HG03066 (cell line): ENCODE measurements around the gene SELENOH.

Experiments used
- ATAC-seq: cut with Tn5 transposase; IDR thresholded peaks from one replicate; pipeline ENCODE4 v1.9.1; 2021; ENCODE audit warnings: low read depth; ENCODE audit not compliant: unreplicated experiment

Gene SELENOH

DNA sequence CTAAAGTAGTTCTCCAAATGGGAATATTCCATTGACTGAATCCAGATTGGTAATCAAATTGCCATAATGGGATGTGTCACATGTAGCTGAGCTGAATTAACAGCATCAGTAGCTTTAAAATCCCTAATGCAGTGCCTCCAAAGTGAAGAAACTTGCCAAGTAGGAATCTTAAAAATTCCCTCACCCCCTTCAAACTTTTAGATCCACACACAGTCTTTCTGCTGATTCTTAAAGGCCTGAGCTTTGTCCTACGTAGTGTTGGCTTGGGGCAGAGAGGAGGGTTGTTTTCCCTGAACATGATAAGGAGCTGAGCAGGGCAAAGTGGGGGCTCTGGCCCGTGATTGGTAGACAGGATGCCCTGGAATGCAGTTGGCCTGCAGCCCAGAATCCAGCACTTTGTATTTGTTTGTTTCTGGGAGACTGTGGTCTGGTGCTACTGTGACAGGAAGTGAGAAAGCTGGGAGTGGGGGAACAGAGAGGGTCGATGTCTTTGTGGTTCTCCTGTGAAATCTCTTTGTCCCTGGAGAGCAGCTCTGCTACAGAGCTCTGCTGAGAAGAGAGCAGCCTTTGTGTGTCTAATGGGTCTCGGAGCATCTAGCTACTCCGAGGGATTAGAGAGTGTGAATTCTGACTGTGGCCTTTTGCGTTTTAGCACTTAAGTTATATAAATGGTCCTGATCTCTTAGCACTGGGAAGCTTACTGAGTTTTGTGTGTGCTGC is 37.2 kb downstream of the SELENOH start:
- ATAC-seq = no peak

DNA sequence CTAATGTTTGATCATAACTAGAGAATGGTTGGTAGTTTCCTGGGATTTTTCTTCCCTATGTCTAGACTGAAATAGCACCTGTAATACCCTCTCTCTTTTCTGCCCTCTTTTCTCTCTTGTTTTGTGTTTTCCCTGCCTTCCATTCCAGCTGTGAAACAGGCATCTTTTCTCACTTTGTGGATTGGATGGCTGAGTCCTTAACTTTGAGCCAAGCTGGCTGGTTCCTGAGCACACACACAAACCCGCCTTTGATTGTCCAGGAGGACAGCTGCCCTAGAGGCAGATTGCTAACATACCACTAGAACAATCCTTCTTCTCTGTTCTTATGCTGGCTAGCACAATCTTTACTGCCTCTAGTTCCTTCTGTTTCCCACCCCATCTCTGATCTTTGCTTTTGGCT is 38.0 kb downstream of the SELENOH start:
- no peak for ATAC-seq

DNA sequence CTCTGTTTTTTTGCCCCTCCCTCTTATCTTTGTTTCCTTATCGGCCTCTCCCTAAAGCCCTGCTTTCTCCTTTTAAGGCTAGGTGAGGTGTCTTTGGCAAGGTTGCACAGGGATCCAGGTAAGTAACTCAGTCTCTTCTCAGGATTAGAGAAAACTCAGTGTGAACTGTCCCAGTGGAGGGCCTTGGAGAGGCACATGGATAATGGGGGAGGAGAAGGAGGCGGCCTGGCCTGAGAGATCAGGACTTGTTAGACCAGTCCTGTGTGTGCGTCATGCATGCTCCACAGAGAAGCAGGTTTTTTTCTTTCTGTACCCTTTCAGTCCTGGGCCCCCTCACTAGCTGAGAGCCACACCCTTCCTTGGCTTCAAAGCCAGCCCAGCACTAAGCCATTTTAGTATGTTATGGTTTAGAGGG is 40.2 kb downstream of the SELENOH start:
- ATAC-seq = no peak

DNA sequence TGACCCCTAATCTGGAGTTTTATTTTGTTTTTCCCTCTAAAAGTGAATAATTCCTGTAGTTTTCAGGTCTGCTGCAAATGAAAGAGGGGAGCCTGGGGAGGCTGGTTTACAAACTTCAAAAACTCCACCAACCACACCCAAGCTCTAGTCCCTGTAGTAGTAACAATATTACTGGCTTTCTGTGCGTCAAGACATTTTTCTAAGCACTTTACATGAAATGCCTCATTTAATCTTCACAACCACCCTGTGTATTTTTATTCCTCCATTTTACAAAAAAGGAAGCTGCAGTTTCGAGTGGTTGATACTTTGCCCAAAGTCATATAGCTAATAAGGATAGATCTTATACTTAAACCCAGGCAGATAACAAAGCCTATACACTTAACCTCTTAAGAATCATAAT is 43.8 kb downstream of the SELENOH start:
- no peak for ATAC-seq

DNA sequence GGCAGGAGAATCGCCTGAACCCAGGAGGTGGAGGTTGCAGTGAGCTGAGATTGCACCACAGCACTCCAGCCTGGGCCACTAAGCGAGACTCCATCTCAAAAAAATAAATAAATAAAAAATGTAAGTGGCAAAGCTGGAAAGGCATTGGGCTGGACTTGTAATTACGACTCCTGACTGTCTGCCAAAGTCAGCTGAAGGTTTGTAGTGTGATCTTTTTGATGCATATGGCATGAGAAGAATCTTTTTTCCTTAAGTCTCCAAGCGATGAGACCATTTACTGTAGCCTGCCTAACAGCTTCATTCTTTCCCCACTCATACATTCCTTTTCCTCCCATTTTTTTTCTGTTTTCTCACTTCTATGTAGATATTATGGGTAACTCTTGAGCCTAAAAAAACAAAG is 45.1 kb downstream of the SELENOH start:
- ATAC-seq = no peak

DNA sequence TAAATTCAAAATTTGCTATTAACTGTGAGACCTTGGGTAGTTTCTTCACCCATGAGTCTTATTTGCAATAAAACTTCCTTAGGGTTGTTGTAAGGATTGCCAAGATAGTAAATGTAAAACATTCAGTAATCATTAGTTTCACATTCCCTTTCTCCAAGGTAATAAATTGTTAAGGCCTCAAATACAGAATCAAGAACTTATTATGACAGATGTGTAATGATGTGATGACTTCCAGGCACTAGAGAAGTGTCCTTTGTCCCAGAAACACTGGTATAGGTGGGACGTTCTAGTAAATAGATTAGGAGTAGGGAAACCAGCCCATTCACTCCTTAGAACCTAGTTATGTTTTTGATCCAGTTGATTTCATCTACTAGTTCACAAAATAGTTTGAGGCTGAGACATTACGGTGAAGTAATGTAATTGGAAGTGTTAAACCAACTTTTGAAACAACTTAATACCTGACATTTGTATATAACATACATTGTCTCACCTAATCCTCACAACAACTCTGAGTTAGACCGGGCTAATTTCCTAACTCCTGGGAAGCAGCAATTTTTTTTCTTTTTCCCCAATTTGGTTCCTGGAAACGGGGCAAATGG is 45.8 kb downstream of the SELENOH start:
- no peak for ATAC-seq

DNA sequence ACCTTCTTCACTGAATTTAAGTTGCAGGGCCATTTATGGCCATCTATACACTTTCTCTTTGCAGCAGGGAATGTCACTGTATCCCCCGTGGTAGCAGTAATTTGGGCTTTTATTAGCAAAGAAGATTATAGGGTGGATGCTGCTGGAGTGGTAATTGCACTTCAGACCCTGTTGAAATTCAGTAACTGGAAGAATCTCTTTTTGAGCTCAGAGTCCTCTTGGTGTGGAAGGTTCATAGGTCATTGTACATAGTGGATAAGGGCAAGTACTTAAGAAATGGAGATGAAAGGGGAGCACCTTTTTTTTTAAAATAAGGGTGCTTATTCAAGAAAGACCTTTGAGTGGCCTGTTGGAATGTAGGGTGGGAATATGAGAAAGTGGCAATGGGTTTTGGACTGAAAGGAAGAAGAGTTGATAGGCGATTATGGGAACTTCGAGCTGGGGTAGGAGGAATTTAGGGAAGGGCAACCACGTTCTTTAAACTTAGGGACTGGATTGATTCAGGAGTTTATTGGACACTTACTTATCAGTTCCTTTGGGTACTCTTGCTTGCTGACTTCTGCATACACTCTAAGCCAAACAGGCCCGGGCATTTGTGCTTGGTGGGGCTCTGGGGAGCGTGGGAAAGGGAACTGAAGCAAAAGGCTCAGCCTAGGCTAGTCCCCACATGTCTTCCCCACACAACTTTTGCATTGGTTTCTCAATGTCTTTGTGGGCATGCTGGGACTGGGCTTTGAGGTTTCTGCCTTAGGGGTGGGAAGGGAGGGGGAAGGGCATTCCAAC is 46.8 kb downstream of the SELENOH start:
- peak; percentile 35 for ATAC-seq

DNA sequence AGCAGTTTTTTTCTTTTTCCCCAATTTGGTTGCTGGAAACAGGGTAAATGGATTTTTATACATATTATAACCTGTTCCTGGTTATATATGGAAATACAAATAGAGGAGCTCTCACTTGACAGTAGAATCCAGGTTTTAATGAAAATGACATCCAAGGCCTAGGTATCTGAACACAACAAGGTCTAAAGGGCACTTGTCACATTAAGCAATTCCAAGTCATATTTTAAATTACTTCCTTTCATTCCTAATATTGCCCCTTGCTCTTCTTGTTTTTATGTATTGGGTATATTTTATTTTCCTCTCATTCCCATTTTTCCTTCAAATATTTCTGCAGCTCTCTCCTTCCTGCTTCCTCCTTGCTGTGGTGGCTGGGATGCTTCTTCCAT is 47.4 kb downstream of the SELENOH start:
- no peak for ATAC-seq

DNA sequence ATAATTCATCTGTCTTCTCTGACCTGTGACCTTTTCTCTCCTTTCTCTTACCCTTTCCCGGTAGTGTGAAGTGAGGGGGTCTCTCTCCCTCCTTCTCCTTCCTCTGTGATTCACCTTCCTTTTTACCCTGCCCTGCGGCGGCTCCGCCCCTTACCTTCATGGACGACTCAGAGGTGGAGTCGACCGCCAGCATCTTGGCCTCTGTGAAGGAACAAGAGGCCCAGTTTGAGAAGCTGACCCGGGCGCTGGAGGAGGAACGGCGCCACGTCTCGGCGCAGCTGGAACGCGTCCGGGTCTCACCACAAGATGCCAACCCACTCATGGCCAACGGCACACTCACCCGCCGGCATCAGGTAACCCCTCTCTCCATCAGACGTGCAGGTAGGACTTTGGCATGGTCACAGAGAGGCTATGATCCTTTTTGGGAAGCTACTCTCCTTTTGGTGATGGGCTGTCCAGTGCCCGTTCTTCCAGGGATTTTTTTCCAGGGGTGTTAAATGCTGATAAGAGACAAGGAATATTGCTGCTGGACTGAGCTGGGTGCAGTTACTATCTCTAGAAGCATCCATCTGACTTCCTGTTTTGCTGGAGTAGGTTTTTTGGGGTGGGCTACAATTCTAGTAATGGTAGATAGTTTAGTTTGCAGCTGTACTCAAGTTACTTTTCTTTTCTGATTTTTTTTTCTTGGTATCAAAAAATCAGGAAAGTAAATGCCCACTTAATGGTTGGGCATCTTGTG is 50.2 kb downstream of the SELENOH start:
- ATAC-seq = no peak

DNA sequence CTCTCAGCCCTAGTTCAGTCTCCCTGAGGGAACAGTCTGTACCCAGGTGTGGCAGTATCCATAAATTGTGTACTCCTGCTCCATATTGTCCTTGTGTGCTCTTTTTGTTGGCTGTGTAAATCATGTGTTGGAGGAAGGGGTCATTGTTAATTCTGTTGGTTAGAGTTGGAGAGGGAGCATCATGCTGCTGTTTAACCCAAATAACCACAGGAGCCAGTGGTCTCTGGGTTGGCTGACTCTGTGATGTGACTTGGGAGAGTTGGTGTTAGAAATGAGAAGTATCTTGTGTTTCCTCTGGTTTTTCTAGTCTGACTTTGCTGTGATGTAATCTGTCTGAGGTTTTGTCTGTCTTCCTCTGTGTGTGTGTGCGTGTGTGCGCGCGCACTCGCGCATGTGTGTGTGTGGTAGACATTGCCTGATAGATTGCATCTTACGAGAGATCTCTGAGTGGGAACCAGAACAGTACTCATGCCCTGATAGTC is 50.8 kb downstream of the SELENOH start:
- peak; percentile 87 for ATAC-seq

DNA sequence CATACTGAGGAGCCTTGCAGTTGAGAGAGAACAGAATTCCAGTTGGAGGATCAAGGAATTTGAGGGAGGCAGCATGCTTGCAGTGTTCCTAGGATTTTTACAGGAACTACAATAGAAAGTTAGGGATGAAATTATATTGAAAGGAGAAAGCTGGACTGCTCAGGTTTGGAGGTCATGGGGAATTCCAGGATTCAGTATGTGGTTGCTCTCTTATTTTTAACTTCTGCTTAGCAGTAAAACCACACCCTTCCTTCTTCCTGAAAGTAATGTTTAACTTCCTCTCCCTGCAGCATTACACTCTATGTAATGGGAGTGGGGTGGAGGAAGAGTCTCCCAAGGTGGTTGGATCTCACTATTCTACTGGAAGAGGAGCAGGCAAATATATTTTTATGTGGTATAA is 51.6 kb downstream of the SELENOH start:
- no peak for ATAC-seq
